Activated CD4-positive, alpha-beta T cell treated with anti-CD3 and anti-CD28 coated beads, Interleukin-2, amount 10 ng/mL, durations not matched to agents 7 days and 5 days (primary cell): ENCODE data around the gene STAM. TPM values are rescaled to one million over a fixed set of nuclear protein-coding genes. Genes with fewer than 3 reads are reported as not detected.

Source experiments
- CTCF ChIA-PET: fragments of 350-600 bp; sonication (Branson Sonifier 250); formaldehyde crosslinking; loops from one replicate; lab custom pipeline; 2021; ENCODE audit warnings: antibody characterized with exemption; lab: Charles Lee
- POLR2A ChIA-PET: fragments of 350-600 bp; sonication (Branson Sonifier 250); formaldehyde crosslinking; loops from one replicate; lab custom pipeline; 2021; ENCODE audit warnings: antibody characterized with exemption; lab: Charles Lee
- DNase-seq: peaks from one replicate; pipeline ENCODE4 v3.0.0-alpha.2; 2020
- H3K27ac Mint-ChIP-seq: one replicate; pipeline ENCODE4 v1.8.0; 2021; ENCODE audit warnings: mild to moderate bottlenecking, moderate library complexity, mixed read lengths
- H3K27me3 Mint-ChIP-seq: one replicate; pipeline ENCODE4 v1.8.0; 2021; ENCODE audit warnings: mixed read lengths
- H3K36me3 Mint-ChIP-seq: one replicate; pipeline ENCODE4 v1.8.0; 2021; ENCODE audit warnings: low read depth, mixed read lengths
- H3K4me1 Mint-ChIP-seq: one replicate; pipeline ENCODE4 v1.8.0; 2021; ENCODE audit warnings: mixed read lengths
- H3K4me3 Mint-ChIP-seq: one replicate; pipeline ENCODE4 v1.8.0; 2021; ENCODE audit warnings: mild to moderate bottlenecking, moderate library complexity, mixed read lengths
- H3K9me3 Mint-ChIP-seq: one replicate; pipeline ENCODE4 v1.8.0; 2021; ENCODE audit warnings: mixed read lengths
- total RNA-seq, 2 experiments: library from RNA; stranded (reverse); gene quantifications; one replicate each; pipeline ENCODE4 v1.2.3, GENCODE V29; 2021

Gene STAM
- total RNA-seq, 2 experiments from 2014 or later, result 16.6 to 23.8 TPM

GRCh38 chr10:17743437-17743836 is 99.5 kb downstream of the STAM start:
- CTCF ChIA-PET, result interaction anchor here (1.5 kb wide), 1 partner anchor 100 kb away, joined by 3 read pairs; no protein-coding TSS in a partner anchor
- POLR2A ChIA-PET, result no interaction called here
- H3K27me3 Mint-ChIP-seq, result no peaks in the 10 kb centered on the region
- no peak overlapping the region for H3K4me3 Mint-ChIP-seq
- H3K36me3 Mint-ChIP-seq, result no peaks in the 10 kb centered on the region
- no peak overlapping the region for H3K27ac Mint-ChIP-seq
- H3K4me1 Mint-ChIP-seq, result peaks cover 14% of the 10 kb centered on the region
- H3K9me3 Mint-ChIP-seq, result no peaks in the 10 kb centered on the region
- no peak for DNase-seq

GRCh38 chr10:17744341-17744861 is 100.5 kb downstream of the STAM start:
- ChIA-PET CTCF (interaction anchor here (1.5 kb wide), 1 partner anchor 101 kb away, joined by 3 read pairs; no protein-coding TSS in a partner anchor), POLR2A (no interaction called here)
- Mint-ChIP-seq H3K4me1 (peaks cover 14% of the 10 kb centered on the region), H3K36me3 (no peaks in the 10 kb centered on the region), H3K9me3 (no peaks in the 10 kb centered on the region), H3K4me3 (no peak overlapping the region), H3K27ac (no peak overlapping the region), H3K27me3 (no peaks in the 10 kb centered on the region)
- DNase-seq, result no peak

- ChIA-PET CTCF (interaction anchor here (0.6 kb wide), 1 partner anchor 90 kb away, joined by 3 read pairs; no protein-coding TSS in a partner anchor), POLR2A (no interaction called here)
- H3K36me3 Mint-ChIP-seq, result no peaks in the 10 kb centered on the region
- no peaks in the 10 kb centered on the region for H3K9me3 Mint-ChIP-seq
- no peaks in the 10 kb centered on the region for H3K27me3 Mint-ChIP-seq
- H3K4me1 Mint-ChIP-seq, result peaks cover 10% of the 10 kb centered on the region
- no peak overlapping the region for H3K4me3 Mint-ChIP-seq
- no peak overlapping the region for H3K27ac Mint-ChIP-seq
- no peak for DNase-seq
Observed at GRCh38 chr10:17747883-17748550, 104.1 kb downstream of the STAM start.

- DNase-seq, result no peak
- Mint-ChIP-seq H3K27me3 (no peaks in the 10 kb centered on the region), H3K9me3 (no peaks in the 10 kb centered on the region), H3K4me1 (peaks cover 2% of the 10 kb centered on the region), H3K4me3 (no peak overlapping the region), H3K27ac (no peak overlapping the region), H3K36me3 (no peaks in the 10 kb centered on the region)
- POLR2A ChIA-PET, result no interaction called here
- CTCF ChIA-PET, result no interaction called here
Observed at GRCh38 chr10:17749890-17750289, 105.9 kb downstream of the STAM start.

- H3K9me3 Mint-ChIP-seq, result no peaks in the 10 kb centered on the region
- ChIA-PET CTCF (no interaction called here), POLR2A (no interaction called here)
- no peak within 1 kb of the TSS for H3K4me3 Mint-ChIP-seq
- no peak for DNase-seq
- no peak within 1 kb of the TSS for H3K27ac Mint-ChIP-seq
- H3K36me3 Mint-ChIP-seq, result no peaks in the 10 kb centered on the region
- peaks cover 3% of the 10 kb centered on the region for H3K4me1 Mint-ChIP-seq
- no peaks in the 10 kb centered on the region for H3K27me3 Mint-ChIP-seq
Observed at GRCh38 chr10:17751781-17752445, 108.0 kb downstream of the STAM start, which contains the start of gene TMEM236. Gene TMEM236, plus strand, starts transcription at chr10:17752201. Its CDS starts 95 bp downstream, at chr10:17752296.

- no peaks in the 10 kb centered on the region for H3K36me3 Mint-ChIP-seq
- peak; percentile 13 for DNase-seq
- H3K4me1 Mint-ChIP-seq, result peaks cover 5% of the 10 kb centered on the region
- ChIA-PET POLR2A (no interaction called here), CTCF (no interaction called here)
- H3K9me3 Mint-ChIP-seq, result peaks cover 2% of the 10 kb centered on the region
- peak overlapping the region; percentile 12 for H3K4me3 Mint-ChIP-seq
- H3K27ac Mint-ChIP-seq, result peak overlapping the region; percentile 36
- no peaks in the 10 kb centered on the region for H3K27me3 Mint-ChIP-seq
Observed at GRCh38 chr10:17756557-17757217, 112.7 kb downstream of the STAM start.

- no peak overlapping the region for H3K27ac Mint-ChIP-seq
- no peak for DNase-seq
- CTCF ChIA-PET, result no interaction called here
- peaks cover 2% of the 10 kb centered on the region for H3K9me3 Mint-ChIP-seq
- H3K4me3 Mint-ChIP-seq, result no peak overlapping the region
- no peaks in the 10 kb centered on the region for H3K27me3 Mint-ChIP-seq
- H3K4me1 Mint-ChIP-seq, result peaks cover 5% of the 10 kb centered on the region
- no peaks in the 10 kb centered on the region for H3K36me3 Mint-ChIP-seq
- POLR2A ChIA-PET, result no interaction called here
Observed at GRCh38 chr10:17758200-17758599, 114.2 kb downstream of the STAM start.

GRCh38 chr10:17758896-17759295 is 114.9 kb downstream of the STAM start:
- no peaks in the 10 kb centered on the region for H3K27me3 Mint-ChIP-seq
- H3K4me1 Mint-ChIP-seq, result peaks cover 5% of the 10 kb centered on the region
- ChIA-PET POLR2A (no interaction called here), CTCF (no interaction called here)
- no peak overlapping the region for H3K4me3 Mint-ChIP-seq
- DNase-seq, result no peak
- H3K27ac Mint-ChIP-seq, result no peak overlapping the region
- H3K36me3 Mint-ChIP-seq, result no peaks in the 10 kb centered on the region
- H3K9me3 Mint-ChIP-seq, result peaks cover 2% of the 10 kb centered on the region

GRCh38 chr10:17764142-17764541 is 120.2 kb downstream of the STAM start:
- Mint-ChIP-seq H3K36me3 (no peaks in the 10 kb centered on the region), H3K27ac (no peak overlapping the region), H3K4me3 (no peak overlapping the region), H3K9me3 (peaks cover 2% of the 10 kb centered on the region), H3K4me1 (no peaks in the 10 kb centered on the region), H3K27me3 (peaks cover 4% of the 10 kb centered on the region)
- DNase-seq, result no peak
- ChIA-PET POLR2A (no interaction called here), CTCF (no interaction called here)

- no peaks in the 10 kb centered on the region for H3K4me1 Mint-ChIP-seq
- peaks cover 5% of the 10 kb centered on the region for H3K27me3 Mint-ChIP-seq
- H3K4me3 Mint-ChIP-seq, result no peak overlapping the region
- H3K9me3 Mint-ChIP-seq, result peaks cover 2% of the 10 kb centered on the region
- POLR2A ChIA-PET, result no interaction called here
- no peak overlapping the region for H3K27ac Mint-ChIP-seq
- CTCF ChIA-PET, result no interaction called here
- H3K36me3 Mint-ChIP-seq, result no peaks in the 10 kb centered on the region
- DNase-seq, result no peak
Observed at GRCh38 chr10:17765602-17766001, 121.7 kb downstream of the STAM start.
